KMS-11 (cell line): ENCODE measurements around the gene CTBP1.

Experiments
- H2AFZ ChIP-seq: fragments of 200-600 bp; sonication (generic); 2 replicates; pipeline ENCODE4 v1.6.1; 2016; ENCODE audit warnings: antibody characterized with exemption, mixed run types, low read depth
- H3K27ac ChIP-seq: fragments of 200-600 bp; sonication (generic); 2 replicates; pipeline ENCODE4 v1.6.1; 2016; ENCODE audit warnings: mild to moderate bottlenecking, mixed run types
- H3K27me3 ChIP-seq: fragments of 200-600 bp; sonication (generic); 2 replicates; pipeline ENCODE4 v1.6.1; 2017; ENCODE audit warnings: mild to moderate bottlenecking, low read depth, mixed run types, moderate library complexity; ENCODE audit not compliant: insufficient read depth
- H3K36me3 ChIP-seq: fragments of 200-600 bp; sonication (generic); 2 replicates; pipeline ENCODE4 v1.6.1; 2017; ENCODE audit warnings: mild to moderate bottlenecking, mixed run types; ENCODE audit not compliant: insufficient read depth
- H3K4me1 ChIP-seq: fragments of 200-600 bp; sonication (generic); 2 replicates; pipeline ENCODE4 v1.6.1; 2016; ENCODE audit warnings: mild to moderate bottlenecking, low read depth, mixed run types; ENCODE audit not compliant: poor library complexity, severe bottlenecking
- H3K4me2 ChIP-seq: fragments of 200-600 bp; sonication (generic); 2 replicates; pipeline ENCODE4 v1.7.0; 2016; ENCODE audit warnings: mild to moderate bottlenecking, mixed run types
- H3K4me3 ChIP-seq: fragments of 200-600 bp; sonication (generic); IDR thresholded peaks from 2 replicates; pipeline ENCODE4 v1.6.1; 2017; ENCODE audit warnings: low read depth, low read length, mixed read lengths; ENCODE audit not compliant: insufficient read depth
- H3K79me2 ChIP-seq: fragments of 200-600 bp; sonication (generic); 2 replicates; pipeline ENCODE4 v1.6.1; 2016; ENCODE audit warnings: low read depth, mixed run types; ENCODE audit not compliant: insufficient read depth
- H3K9ac ChIP-seq: fragments of 200-600 bp; sonication (generic); 2 replicates; pipeline ENCODE4 v1.6.1; 2016; ENCODE audit warnings: mild to moderate bottlenecking, mixed run types
- H4K20me1 ChIP-seq: fragments of 200-600 bp; sonication (generic); 2 replicates; pipeline ENCODE4 v1.6.1; 2016; ENCODE audit warnings: mild to moderate bottlenecking, mixed run types; ENCODE audit not compliant: insufficient read depth
- CTCF ChIP-seq: fragments of 200-600 bp; sonication (generic); conservative IDR thresholded peaks from 2 replicates; pipeline ENCODE4 v1.6.1; 2017; ENCODE audit warnings: low read depth, mild to moderate bottlenecking, antibody characterized with exemption, low read length, moderate library complexity, mixed read lengths

Gene CTBP1

DNA sequence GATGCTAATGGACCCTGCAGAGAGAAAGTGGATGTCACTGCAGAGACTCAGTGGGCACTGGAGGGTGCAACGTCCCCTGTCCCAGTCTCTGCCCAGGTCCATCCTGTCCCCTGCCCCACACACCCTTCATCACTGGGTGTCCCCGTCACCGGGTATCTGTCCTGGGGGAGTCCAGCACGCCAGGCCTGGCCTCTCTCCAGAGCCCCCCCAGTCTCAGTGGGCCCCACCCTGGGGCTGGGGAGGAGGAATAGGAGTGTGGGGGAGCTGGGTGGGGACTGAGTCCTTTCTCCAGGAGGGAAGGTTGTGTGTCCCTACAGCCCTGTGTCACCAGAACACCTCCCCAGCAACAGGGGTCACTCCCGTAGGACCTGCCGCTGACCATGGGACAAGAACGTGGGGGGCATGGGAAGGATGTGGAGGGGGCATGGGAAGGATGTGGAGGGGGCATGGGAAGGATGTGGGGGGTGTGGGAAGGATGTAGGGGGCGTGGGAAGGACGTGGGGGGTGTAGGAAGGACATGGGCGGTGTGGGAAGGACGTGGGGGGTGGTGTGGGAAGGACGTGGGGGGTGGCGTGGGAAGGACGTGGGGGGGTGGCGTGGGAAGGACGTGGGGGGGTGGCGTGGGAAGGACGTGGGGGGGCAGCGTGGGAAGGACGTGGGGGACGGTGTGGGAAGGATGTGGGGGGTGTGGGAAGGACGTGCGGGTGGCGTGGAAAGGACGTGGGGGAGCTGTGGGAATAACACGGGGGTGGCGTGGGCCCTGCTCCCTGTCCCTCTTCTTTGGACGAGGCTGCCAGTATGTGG lies 55.5 kb downstream of the CTBP1 start:
- Histone ChIP-seq H3K79me2 (no peaks in the 10 kb centered on the region), H2AFZ (no peak overlapping the region), H3K27me3 (no peaks in the 10 kb centered on the region), H3K4me1 (no peaks in the 10 kb centered on the region), H3K4me3 (no peak overlapping the region), H4K20me1 (no peaks in the 10 kb centered on the region), H3K27ac (no peak overlapping the region), H3K9ac (no peak overlapping the region), H3K4me2 (no peak overlapping the region), H3K36me3 (no peaks in the 10 kb centered on the region)
- no peak for TF ChIP-seq CTCF

GRCh38 chr4:1192493-1193205 lies 56.3 kb downstream of the CTBP1 start:
- H2AFZ ChIP-seq = no peak overlapping the region
- no peak overlapping the region for H3K4me3 ChIP-seq
- no peak for TF ChIP-seq CTCF
- no peak overlapping the region for H3K9ac ChIP-seq
- H3K27ac ChIP-seq = no peak overlapping the region
- H4K20me1 ChIP-seq = no peaks in the 10 kb centered on the region
- H3K79me2 ChIP-seq = no peaks in the 10 kb centered on the region
- no peaks in the 10 kb centered on the region for H3K27me3 ChIP-seq
- peaks cover 3% of the 10 kb centered on the region for H3K4me1 ChIP-seq
- H3K4me2 ChIP-seq = no peak overlapping the region
- H3K36me3 ChIP-seq = no peaks in the 10 kb centered on the region

DNA sequence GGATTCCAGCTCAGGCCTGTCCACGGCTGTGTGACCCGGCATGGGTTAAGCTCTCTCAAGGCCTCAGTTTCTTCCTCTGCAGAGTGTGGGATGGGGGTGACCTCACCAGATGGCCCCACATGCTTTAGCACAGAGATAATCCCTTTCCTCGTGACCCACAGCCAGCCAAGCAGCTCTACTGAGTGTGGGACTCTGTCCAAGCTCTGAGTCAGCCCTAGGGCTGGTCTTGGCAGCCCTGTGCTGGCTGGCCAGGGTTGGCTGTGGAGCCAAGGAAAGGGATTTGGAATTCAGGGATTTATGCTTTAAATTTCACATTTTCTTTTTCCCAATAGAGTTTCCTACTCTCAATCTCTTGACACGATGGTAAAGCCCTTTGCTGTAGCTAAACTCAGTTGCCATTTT lies 56.8 kb downstream of the CTBP1 start:
- no peak overlapping the region for H3K4me2 ChIP-seq

DNA sequence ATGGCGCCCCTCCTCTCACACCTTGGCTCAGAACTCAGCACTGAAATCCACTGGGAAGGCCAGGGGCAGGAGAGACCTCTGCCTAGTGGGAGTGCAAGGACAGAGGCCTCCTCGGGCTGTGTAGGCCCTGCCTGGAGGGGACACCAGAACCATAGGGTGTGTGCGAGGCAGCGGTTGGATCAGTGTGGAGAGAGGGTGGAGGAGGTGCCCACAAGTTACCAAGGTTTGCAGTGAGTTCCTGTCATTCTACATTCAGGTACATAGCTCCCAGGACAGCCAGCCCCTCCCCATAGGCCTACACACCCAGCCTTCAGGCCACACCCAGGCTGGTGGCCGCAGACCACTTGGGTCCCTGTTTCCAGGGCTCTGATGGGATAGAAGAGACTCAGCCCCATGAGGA lies 57.3 kb downstream of the CTBP1 start:
- no peak overlapping the region for H3K4me2 ChIP-seq
- no peak for TF ChIP-seq CTCF
- no peaks in the 10 kb centered on the region for H4K20me1 ChIP-seq
- H3K4me3 ChIP-seq = no peak overlapping the region
- H3K79me2 ChIP-seq = no peaks in the 10 kb centered on the region
- no peaks in the 10 kb centered on the region for H3K27me3 ChIP-seq
- no peak overlapping the region for H3K9ac ChIP-seq
- H3K4me1 ChIP-seq = peaks cover 13% of the 10 kb centered on the region
- no peak overlapping the region for H3K27ac ChIP-seq
- H3K36me3 ChIP-seq = no peaks in the 10 kb centered on the region
- H2AFZ ChIP-seq = no peak overlapping the region

More for the DNA sequence above, 56.8 kb downstream of the CTBP1 start:
- Histone ChIP-seq H3K27ac (no peak overlapping the region), H3K79me2 (no peaks in the 10 kb centered on the region), H4K20me1 (no peaks in the 10 kb centered on the region), H3K4me3 (no peak overlapping the region), H3K9ac (no peak overlapping the region), H3K27me3 (no peaks in the 10 kb centered on the region), H3K36me3 (no peaks in the 10 kb centered on the region), H3K4me1 (peaks cover 9% of the 10 kb centered on the region), H2AFZ (no peak overlapping the region)
- no peak for TF ChIP-seq CTCF
